ENCODE data around the gene RNF144A.

DNA sequence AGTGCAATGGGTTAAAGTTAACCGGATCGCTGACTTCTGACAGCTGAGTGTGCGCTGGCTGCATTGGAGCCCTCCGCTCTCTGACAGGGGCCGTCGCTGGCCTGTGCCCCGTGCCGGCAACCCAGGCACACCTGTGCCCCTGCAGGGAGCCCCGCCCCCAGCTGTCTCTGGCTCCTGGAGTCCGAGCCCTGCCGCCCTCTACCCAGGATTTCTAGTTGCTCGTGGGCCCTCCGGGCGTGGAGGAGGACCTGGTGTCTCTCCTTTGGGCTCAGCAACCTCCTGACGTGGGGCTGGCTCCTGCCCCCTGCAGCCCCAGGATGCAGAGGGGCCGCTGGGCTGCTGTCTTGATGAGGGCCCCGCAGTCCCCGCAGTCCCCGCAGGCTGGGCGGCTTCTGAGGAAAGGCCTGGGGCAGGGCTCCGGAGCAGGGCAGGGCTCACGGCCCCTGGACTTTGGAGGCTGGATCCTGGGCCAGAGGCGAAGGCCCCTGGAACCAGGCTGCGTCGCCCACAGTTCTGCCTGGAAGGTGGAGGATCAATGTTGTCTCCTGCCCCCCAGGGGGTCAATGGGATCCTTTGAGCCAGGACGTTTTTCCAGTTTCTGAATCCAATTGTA lies 172.8 kb downstream of the RNF144A start:
- TF ChIP-seq, protein P1, sequence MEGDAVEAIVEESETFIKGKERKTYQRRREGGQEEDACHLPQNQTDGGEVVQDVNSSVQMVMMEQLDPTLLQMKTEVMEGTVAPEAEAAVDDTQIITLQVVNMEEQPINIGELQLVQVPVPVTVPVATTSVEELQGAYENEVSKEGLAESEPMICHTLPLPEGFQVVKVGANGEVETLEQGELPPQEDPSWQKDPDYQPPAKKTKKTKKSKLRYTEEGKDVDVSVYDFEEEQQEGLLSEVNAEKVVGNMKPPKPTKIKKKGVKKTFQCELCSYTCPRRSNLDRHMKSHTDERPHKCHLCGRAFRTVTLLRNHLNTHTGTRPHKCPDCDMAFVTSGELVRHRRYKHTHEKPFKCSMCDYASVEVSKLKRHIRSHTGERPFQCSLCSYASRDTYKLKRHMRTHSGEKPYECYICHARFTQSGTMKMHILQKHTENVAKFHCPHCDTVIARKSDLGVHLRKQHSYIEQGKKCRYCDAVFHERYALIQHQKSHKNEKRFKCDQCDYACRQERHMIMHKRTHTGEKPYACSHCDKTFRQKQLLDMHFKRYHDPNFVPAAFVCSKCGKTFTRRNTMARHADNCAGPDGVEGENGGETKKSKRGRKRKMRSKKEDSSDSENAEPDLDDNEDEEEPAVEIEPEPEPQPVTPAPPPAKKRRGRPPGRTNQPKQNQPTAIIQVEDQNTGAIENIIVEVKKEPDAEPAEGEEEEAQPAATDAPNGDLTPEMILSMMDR (IDR thresholded peaks at IDR 0.05; ENCODE audit: poor library complexity): no peak
- no peak for TF ChIP-seq EZH2phosphoT487 (IDR thresholded peaks at IDR 0.05; ENCODE audit: low read depth, severe bottlenecking, unreplicated experiment)
- no peak for TF ChIP-seq EZH2 (IDR thresholded peaks at IDR 0.05; ENCODE audit: borderline replicate concordance)
